ENCODE data around the gene CEP78. TPM values are rescaled to one million over a fixed set of nuclear protein-coding genes. Genes with fewer than 3 reads are reported as not detected.

The CEP78 gene
- total RNA-seq, 6 experiments from 2014 or later, result 5.5 to 10.4 (median 8.7) TPM

DNA sequence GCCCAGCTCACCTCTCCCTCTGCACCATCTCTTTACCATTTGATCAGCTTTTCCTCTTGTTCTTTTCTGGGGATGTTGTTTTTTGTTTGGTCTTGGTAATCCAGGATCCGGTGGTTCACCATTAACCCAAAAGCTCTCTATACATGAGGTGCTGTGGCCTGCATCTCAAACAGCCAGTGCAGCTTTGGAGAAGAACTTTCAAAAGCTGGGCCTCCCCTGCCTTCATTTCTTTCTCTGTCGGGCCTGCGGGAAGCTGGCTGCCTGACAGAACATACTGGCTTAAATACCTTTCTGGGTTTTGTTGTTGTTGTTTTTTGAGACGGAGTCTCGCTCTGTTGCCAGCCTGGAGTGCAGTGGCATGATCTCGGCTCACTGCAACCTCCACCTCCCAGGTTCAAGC lies 73.2 kb downstream of the CEP78 start:
- Histone ChIP-seq H3K4me1 (peaks cover 0 to 23% (median 1%) of the 10 kb centered on the region in 4 donors), H3K9me3 (no peaks in the 10 kb centered on the region), H3K4me3 (no peak overlapping the region), H3K27me3 (no peaks in the 10 kb centered on the region), H3K27ac (no peak overlapping the region), H3K36me3 (peaks cover 0 to 60% (median 24%) of the 10 kb centered on the region in 4 donors)
- intact Hi-C loops (cut with DNase I), result no loop called here
- no peak for DNase-seq
- no peak for ATAC-seq
- TF ChIP-seq, protein P1, sequence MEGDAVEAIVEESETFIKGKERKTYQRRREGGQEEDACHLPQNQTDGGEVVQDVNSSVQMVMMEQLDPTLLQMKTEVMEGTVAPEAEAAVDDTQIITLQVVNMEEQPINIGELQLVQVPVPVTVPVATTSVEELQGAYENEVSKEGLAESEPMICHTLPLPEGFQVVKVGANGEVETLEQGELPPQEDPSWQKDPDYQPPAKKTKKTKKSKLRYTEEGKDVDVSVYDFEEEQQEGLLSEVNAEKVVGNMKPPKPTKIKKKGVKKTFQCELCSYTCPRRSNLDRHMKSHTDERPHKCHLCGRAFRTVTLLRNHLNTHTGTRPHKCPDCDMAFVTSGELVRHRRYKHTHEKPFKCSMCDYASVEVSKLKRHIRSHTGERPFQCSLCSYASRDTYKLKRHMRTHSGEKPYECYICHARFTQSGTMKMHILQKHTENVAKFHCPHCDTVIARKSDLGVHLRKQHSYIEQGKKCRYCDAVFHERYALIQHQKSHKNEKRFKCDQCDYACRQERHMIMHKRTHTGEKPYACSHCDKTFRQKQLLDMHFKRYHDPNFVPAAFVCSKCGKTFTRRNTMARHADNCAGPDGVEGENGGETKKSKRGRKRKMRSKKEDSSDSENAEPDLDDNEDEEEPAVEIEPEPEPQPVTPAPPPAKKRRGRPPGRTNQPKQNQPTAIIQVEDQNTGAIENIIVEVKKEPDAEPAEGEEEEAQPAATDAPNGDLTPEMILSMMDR (IDR thresholded peaks at IDR 0.05), result no peak
- no peak for TF ChIP-seq POLR2A (IDR thresholded peaks at IDR 0.05)
- WGBS (ENCODE audit: insufficient coverage, low coverage, low lambda C conversion rate, missing lambda C conversion rate), result 97% methylated on average over 4 of the region's 6 CpGs

DNA sequence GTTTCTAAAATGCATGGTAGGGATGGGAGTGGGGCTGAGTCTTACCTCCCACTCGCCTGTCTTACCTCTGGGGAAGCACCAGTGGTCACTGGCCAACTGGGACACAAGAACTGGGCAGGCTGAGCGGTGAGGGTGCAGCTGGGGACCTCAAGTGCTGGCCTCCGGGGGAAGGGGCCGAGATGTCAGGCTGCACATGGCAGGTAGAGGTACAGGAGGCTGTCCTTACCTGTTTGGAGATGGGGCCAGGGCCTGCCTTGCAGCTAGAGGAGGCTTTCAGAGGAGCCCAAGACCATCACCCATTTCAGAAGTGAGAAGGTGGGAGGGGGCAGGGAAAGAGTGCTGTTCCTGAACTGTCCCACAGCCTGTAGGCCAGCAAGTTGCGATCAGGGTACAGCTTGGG lies 75.2 kb downstream of the CEP78 start:
- no peak overlapping the region for H3K27ac ChIP-seq
- no peak for TF ChIP-seq POLR2A (IDR thresholded peaks at IDR 0.05)
- TF ChIP-seq, protein P1 (IDR thresholded peaks at IDR 0.05), result no peak
- peaks cover 0 to 52% (median 20%) of the 10 kb centered on the region in 4 donors for H3K36me3 ChIP-seq
- ATAC-seq, result no peak
- DNase-seq, result no peak
- intact Hi-C loops (cut with DNase I), result loop anchor here in 1 of 2 donors (10.0 kb wide), 1 partner anchor 56 kb away; no protein-coding TSS in a partner anchor
- whole genome bisulfite sequencing (ENCODE audit: insufficient coverage, low coverage, low lambda C conversion rate, missing lambda C conversion rate), result no CpG with 5 or more reads among the region's 5 CpGs
- no peaks in the 10 kb centered on the region for H3K9me3 ChIP-seq
- no peaks in the 10 kb centered on the region for H3K27me3 ChIP-seq
- H3K4me1 ChIP-seq, result peaks cover 0 to 5% (median 0%) of the 10 kb centered on the region in 4 donors
- H3K4me3 ChIP-seq, result no peak overlapping the region

DNA sequence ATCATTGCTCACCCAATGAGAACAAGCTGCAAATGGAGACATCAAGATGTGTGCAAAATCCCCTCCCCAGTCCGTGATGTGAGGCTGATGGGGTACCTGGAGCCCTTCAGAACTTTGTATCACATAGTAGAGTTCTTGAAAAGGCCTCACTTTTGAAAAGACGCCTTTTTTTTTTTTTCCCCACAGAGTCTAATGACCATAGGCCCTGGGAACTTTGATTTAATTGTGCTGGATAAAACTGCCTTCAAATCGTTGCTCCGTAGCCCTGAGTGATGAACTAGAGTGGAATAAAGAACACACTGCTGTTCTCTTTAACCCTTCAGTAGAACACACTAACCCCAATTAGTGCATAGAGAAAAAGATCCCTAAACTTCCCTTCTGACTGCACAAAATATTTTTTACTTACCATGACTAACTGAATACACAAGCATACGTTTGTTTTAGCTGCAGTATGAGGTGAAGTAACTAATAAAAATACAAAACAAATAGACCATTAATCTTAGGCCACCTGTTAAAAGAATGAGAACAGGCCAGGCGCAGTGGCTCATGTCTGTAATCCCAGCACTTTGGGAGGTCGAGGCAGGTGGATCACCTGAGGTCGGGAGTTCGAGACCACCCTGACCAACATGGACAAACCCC lies 76.1 kb downstream of the CEP78 start:
- H3K9me3 ChIP-seq, result no peaks in the 10 kb centered on the region
- WGBS (ENCODE audit: insufficient coverage, low coverage, low lambda C conversion rate, missing lambda C conversion rate), result 69% methylated on average over 9 of the region's 9 CpGs
- no peak overlapping the region for H3K27ac ChIP-seq
- H3K36me3 ChIP-seq, result peaks cover 0 to 48% (median 14%) of the 10 kb centered on the region in 4 donors
- no peaks in the 10 kb centered on the region for H3K27me3 ChIP-seq
- ATAC-seq (no peak), DNase-seq (no peak)
- no peak overlapping the region for H3K4me3 ChIP-seq
- no peak for TF ChIP-seq POLR2A (IDR thresholded peaks at IDR 0.05)
- TF ChIP-seq, protein P1 (IDR thresholded peaks at IDR 0.05), result no peak
- H3K4me1 ChIP-seq, result no peaks in the 10 kb centered on the region
- intact Hi-C loops (cut with DNase I), result loop anchor here in 1 of 2 donors (10.0 kb wide), 1 partner anchor 57 kb away; no protein-coding TSS in a partner anchor

DNA sequence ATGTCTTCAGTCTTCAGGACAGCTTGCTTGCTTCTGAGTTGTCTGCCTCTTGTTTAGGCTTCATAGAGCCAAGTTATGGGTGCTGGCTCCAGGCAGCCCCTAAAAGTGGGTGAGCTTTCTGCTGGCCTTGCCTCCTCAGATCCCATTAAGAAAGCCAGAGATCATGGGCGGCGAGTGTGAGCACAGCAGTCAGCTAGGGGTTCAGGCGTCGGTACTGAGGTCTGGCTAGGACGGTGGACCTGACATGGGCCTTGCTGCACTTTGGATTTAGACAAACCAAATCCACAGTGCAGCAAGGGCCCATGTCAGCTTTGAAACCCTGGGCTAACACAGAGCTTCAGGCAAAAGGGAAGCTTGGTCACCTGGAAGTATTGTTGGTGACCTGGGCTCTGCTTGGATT lies 78.7 kb downstream of the CEP78 start:
- intact Hi-C loops (cut with DNase I), result loop anchor here in 1 of 2 donors (10.0 kb wide), 1 partner anchor 60 kb away; no protein-coding TSS in a partner anchor
- no peak overlapping the region for H3K4me3 ChIP-seq
- H3K36me3 ChIP-seq, result peaks cover 0 to 49% (median 8%) of the 10 kb centered on the region in 4 donors

More for the DNA sequence above, 78.7 kb downstream of the CEP78 start:
- ATAC-seq (no peak), DNase-seq (no peak)
- no peaks in the 10 kb centered on the region for H3K27me3 ChIP-seq
- H3K4me1 ChIP-seq, result no peaks in the 10 kb centered on the region
- no peak for TF ChIP-seq POLR2A (IDR thresholded peaks at IDR 0.05)
- TF ChIP-seq, protein P1 (IDR thresholded peaks at IDR 0.05), result no peak
- no peaks in the 10 kb centered on the region for H3K9me3 ChIP-seq
- H3K27ac ChIP-seq, result no peak overlapping the region
- WGBS (ENCODE audit: insufficient coverage, low coverage, low lambda C conversion rate, missing lambda C conversion rate), result 89% methylated on average over 3 of the region's 5 CpGs

Measured in right lobe of liver (tissue), 6 donors.